ENCODE results near the gene SLC37A4.

SLC37A4 gene

GRCh38 chr11:119030329-119031047 is at the start of gene SLC37A4:
TSS of gene SLC37A4 (minus strand) at chr11:119030877.
- TF ChIP-seq CTCF (conservative IDR thresholded peaks at IDR 0.05; ENCODE audit: low read depth, low read length), result no peak
- peak within 1 kb of the TSS; percentile 82 for H3K4me3 ChIP-seq (ENCODE audit: low read depth, low read length)
- DNase-seq (ENCODE audit: low read depth), result peak; percentile 99

- H3K4me3 ChIP-seq (ENCODE audit: low read depth, low read length), result no peak overlapping the region
- TF ChIP-seq CTCF (conservative IDR thresholded peaks at IDR 0.05; ENCODE audit: low read depth, low read length), result no peak
- no peak for DNase-seq (ENCODE audit: low read depth)
Measured at GRCh38 chr11:119078675-119079420, 48.2 kb upstream of the SLC37A4 start.

- no peak for TF ChIP-seq CTCF (conservative IDR thresholded peaks at IDR 0.05; ENCODE audit: low read depth, low read length)
- no peak overlapping the region for H3K4me3 ChIP-seq (ENCODE audit: low read depth, low read length)
Measured at GRCh38 chr11:119077839-119078238, 47.2 kb upstream of the SLC37A4 start.

GRCh38 chr11:119067371-119068222 is 36.9 kb upstream of the SLC37A4 start, which contains the start of gene VPS11:
TSS of gene VPS11 (plus strand) at chr11:119067818. CDS start at chr11:119067824, 6 bp downstream.
- DNase-seq (ENCODE audit: low read depth), result peak; percentile 97
- no peak for TF ChIP-seq CTCF (conservative IDR thresholded peaks at IDR 0.05; ENCODE audit: low read depth, low read length)
- peak within 1 kb of the TSS; percentile 99 for H3K4me3 ChIP-seq (ENCODE audit: low read depth, low read length)

More at GRCh38 chr11:119077839-119078238, 47.2 kb upstream of the SLC37A4 start:
- DNase-seq (ENCODE audit: low read depth), result no peak

GRCh38 chr11:119065369-119065768 is 34.7 kb upstream of the SLC37A4 start:
- peak; percentile 75 for TF ChIP-seq CTCF (conservative IDR thresholded peaks at IDR 0.05; ENCODE audit: low read depth, low read length)
- H3K4me3 ChIP-seq (ENCODE audit: low read depth, low read length), result no peak overlapping the region
- peak; percentile 62 for DNase-seq (ENCODE audit: low read depth)

GRCh38 chr11:119062779-119063178 is 32.1 kb upstream of the SLC37A4 start:
- TF ChIP-seq CTCF (conservative IDR thresholded peaks at IDR 0.05; ENCODE audit: low read depth, low read length), result no peak
- DNase-seq (ENCODE audit: low read depth), result peak; percentile 74
- H3K4me3 ChIP-seq (ENCODE audit: low read depth, low read length), result no peak overlapping the region
